Stimulated activated CD8-positive, alpha-beta memory T cell treated with anti-CD3 and anti-CD28 coated beads, Interleukin-7, amount 100 ng/mL, for 1 hour (primary cell): ENCODE data around the gene ANAPC16.
"Not testable (repeated sequence)": the region's sequence is repeated elsewhere in the genome, so short reads cannot be mapped to it uniquely, and the experiment has no call there.

Source experiments
- DNase-seq, 2 donors: peaks; one replicate each; pipeline ENCODE4 v3.0.0-alpha.2; 2020; ENCODE audit warnings: low read depth in 2 of 2

Gene ANAPC16

DNA sequence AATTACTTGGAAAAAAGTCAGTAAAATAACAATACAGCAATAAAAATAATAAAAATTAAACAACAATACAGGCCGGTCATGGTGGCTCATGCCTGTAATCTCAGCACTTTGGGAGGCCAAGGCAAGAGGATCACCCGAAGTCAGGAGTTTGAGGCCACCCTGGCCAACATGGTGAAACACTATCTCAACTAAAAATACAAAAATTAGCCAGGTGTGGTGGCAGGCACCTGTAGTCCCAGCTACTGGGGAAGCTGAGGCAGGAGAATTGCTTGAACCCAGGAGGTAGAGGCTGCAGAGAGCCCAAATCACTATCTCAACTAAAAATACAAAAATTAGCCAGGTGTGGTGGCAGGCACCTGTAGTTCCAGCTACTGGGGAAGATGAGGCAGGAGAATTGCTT, 4.0 kb upstream of the ANAPC16 start:
- not testable (repeated sequence) for DNase-seq

DNA sequence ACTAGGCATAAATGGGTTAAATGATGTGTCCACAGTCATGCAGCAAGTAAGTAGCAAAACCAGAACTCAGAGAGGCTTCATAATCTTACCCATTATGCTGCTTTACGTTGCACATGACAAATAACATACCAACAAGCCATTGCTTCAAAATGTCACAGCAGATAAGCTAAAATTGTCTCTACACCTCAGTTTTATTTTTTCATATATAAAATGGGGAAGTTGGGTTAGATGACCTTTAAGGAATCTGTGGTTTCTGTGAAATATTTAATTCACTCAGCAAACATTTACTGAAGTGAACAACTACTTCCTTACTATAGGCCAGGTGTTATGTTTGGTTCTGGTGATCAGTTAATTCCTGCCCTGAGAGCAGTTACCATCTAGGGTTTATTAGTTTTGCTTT, 2.5 kb downstream of the ANAPC16 start:
- no peak for DNase-seq

DNA sequence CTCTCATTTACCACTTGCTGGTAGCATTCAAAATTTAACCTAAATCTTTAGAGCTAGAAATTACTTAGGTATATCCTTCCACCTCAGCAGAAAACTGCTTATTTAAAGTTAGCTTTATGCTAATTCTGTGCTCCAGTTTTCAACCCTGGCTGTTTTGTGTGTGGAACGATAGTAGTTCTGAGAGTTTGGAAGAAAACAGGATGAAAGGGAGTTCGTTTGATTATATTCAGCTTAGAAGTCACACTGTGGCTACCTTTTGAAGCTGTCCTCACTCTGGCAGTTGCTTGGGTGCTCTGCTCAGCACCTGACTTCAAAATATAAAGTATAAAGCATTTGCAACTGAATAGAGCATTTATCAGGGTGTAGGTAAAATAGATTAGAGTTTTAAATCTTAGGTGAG, 2.9 kb downstream of the ANAPC16 start:
- no peak for DNase-seq

DNA sequence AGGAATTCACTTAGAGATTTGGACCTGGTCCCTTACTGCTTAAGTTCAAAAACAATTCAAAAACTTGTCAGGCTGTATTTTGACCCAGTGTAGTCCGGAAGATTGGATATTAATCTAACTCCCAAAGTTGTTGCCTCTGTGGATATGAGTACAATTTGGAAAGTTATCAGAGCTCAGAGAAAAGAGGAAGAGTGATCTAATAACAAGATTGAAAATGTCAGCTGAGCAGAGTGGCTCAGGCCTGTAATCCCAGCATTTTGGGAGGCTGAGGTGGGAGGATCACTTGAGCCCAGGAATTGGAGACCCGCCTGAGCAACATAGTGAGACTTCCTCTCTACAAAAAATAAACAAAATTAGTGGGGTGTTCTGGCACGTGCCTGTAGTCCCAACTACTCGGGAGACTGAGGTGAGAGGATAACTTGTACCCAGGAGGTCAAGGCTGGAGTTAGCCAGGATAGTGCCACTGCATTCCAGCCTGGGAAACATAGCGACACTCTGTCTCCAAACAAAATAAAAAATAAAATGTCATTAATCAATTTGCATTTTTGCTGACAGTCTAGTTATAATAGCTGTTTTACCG, 3.5 kb downstream of the ANAPC16 start:
- DNase-seq = no peak

DNA sequence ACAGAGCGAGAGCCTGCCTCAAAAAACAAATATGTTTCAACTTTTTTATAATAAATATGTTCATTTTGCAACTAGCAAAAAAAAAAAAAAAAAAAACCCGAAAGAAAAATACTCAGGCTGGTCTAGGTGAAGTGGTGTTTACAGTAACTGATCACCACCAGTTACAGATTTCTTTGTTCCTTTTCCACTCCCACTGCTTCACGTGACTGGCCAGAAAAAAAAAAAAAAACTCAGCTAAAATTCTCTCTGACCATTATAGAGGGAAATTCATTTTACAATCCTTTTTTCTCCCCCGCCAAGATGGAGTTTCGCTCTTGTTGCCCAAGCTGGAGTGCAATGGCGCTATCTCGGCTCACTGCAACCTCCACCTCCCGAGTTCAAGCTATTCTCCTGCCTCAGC, 4.8 kb downstream of the ANAPC16 start:
- DNase-seq = no peak

DNA sequence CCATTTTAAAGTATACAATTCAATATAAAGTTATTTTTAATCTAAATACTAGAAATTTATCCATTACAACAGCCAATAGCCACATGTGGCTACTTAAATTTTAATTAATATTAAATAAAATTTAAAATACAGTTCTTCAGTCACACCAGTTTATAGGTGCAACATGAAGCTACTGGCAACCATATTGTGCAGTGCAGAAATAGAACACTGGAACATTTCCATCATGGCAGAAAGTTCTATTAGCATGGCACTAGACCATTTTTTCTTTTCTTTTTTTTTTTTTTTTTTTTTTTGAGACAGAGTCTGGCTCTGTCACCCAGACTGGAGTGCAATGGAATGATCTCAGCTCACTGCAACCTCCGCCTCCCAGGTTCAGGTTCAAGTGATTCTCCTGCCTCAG, 5.5 kb downstream of the ANAPC16 start:
- no peak for DNase-seq

DNA sequence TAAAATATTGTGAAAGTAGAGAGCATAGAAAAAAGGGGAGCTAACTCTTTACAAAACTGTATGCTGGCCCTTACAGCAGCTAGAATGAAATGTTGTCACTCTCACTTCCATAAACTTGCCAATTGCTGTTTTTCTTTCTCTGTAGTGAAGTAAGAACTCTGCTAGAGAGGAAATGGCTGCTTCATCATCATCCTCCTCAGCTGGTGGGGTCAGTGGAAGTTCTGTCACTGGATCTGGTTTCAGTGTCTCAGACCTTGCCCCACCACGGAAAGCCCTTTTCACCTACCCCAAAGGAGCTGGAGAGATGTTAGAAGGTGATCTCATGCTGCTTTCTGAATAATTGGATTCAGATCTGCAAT, 7.9 kb downstream of the ANAPC16 start:
- no peak for DNase-seq

DNA sequence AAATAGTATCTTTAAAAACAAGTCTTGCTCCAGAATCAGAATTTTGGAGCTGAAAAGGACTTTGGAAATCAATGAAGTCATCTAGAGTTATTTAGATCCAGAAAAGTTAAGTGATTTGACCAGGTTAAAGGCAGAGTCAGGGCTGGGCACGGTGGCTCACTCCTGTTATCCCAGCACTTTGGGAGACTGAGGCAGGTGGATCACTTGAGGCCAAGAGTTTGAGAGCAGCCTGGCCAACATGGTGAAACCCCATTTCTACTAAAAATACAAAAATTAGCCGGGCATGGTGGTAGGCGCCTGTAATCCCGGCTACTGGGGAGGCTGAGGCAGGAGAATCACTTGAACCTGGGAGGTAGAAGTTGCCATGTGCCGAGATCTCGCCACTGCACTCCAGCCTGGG, 8.4 kb downstream of the ANAPC16 start:
- not testable (repeated sequence) for DNase-seq

DNA sequence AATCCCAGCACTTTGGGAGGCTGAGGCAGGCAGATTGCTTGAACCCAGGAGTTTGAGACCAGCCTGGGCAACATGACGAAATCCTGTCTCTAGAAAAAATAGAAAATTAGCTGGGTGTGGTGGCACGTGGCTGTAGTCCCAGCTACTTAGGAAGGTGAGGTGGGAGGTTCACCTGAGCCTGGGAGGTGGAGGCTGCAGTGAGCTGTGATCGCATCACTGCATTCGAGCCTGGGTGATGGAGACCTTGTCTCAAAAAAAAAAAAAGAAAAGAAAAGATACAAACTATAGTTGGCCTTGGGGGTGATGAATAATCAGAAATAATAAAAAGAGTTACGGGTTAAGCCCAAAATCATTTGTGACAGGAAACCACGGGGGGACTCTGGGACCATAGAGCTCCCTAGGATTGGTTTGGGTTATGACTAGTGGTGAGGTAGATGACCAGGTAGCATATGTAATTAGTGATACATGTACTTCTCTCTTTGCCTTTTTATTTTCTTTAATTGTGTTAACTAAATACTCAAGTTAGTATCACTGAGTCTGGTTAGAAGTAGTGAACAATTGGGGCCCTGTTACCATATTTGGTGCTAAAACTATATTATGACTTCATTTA, 10.7 kb downstream of the ANAPC16 start:
- DNase-seq = no peak

DNA sequence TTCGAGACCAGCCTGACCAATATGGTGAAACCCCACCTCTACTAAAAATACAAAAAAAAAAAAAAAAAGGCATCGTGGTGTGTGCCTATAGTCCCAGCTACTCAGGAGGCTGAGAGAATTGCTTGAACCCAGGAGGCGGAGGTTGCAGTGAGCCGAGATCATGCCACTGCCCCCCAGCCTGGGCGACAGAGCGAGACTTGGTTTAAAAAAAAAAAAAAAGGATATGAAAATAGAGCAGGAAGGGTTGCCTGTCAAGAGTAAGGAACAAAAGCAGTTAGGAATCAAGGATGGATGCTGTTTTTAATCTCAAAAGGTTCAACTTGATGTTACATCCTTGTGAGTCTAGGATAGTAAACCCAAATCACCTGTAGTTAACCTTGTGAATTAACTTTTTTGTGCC, 12.0 kb downstream of the ANAPC16 start:
- no peak for DNase-seq

DNA sequence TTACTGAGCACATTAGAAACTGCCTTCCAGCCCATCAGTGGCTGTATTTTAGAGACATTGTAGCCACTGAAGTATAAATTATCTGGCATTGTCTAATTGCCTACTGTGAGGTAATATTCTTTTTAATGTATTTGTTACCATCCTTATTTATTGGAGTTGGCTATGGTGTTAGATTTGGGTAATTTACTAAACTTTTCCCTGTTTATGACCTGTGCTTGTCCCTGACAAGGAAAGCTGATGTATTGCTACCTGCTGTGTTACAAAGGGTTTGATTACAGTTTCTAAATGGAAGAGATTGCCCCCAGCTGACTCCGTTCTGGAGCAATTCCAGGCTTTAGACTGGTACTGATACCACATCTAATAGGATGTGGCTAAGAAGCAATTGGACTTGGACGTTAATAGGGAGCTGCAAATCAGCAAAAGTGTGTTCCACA, 12.5 kb downstream of the ANAPC16 start:
- DNase-seq = no peak

DNA sequence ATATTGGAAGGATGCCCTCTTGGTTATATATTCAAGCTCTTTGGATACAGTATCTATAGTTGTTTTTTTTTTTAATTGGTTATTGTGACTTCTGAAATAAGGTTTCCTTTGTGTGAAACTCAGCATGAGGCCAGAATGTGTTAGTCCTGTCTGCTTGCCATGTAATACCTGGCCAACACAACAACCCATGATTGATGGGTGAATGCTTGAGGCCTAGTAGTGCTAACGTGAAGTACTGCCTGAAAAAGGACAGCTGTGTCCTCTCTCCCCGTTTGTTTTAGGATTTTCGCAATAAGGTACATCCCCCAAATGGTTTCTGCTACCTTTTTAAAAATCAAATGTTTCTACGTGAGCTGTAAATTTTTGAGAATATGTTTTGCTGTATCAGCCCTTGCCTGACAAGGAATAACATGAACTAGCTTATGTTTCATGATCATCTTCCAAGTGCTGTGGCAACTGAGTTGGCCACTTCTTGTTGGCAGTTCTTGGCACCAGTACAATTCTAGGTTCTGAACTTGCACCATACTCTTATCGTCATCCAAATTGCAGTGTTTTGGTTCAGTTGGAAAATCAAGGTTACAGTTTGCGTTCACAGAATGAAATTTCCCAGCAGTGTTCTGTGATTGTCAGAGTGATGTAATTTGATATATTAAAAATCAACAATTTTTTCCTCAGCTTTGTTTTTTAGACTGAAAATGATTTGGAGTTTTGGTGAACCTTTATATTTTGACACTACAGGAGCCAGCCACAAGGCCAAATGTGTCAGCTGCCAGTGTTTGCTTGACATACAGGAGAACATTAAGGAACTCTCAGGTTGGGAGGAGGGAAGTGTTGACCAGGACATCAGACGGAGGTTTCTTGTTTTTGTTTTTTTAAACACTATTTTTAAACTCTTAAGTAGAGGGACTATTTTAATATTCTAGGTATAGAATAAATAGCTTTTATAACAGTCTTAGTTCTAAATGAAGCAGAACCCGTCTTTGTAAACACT, 13.7 kb downstream of the ANAPC16 start:
- no peak for DNase-seq

DNA sequence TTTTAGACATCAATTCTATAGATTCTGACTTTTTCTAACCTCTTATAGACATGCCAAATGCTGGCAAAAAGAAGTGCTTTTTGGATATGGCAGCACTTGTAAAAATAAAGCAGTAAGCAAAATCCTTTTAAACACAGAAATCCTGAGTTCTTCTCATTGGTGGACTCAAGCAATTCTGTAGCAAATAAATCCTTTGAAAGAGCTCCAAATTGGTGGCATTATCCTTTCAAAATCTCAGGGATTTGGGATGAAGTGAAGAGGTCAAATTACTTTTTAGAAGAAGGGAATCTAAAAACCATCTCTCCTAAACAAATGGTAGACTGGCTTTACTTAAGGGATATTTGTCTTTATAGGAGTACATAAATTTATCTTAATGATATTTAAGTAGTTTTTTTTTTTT, 17.8 kb downstream of the ANAPC16 start:
- DNase-seq = no peak

DNA sequence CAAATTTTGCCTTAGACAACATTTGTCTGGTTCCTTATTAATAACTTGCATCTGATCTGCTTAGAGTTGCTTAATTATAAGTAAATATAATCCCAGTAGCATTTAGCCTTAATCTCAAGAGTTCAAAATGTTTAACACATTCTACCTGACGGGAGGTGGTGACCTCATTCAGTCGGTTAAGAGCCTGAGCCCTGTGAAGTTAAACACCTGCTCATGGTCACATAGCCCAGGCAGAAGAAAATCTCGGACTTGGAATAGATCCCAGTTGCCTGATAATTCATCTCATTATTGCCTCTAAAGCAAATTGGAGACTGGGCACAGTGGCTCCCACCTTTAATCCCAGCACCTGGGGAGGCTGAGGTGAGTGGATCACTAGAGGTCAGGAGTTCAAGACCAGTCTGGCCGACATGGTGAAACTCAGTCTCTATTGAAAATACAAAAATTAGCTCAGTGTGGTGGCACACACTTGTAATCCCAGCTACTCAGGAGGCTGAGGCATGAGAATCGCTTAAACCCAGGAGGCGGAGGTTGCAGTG, 18.8 kb downstream of the ANAPC16 start:
- DNase-seq = no peak

DNA sequence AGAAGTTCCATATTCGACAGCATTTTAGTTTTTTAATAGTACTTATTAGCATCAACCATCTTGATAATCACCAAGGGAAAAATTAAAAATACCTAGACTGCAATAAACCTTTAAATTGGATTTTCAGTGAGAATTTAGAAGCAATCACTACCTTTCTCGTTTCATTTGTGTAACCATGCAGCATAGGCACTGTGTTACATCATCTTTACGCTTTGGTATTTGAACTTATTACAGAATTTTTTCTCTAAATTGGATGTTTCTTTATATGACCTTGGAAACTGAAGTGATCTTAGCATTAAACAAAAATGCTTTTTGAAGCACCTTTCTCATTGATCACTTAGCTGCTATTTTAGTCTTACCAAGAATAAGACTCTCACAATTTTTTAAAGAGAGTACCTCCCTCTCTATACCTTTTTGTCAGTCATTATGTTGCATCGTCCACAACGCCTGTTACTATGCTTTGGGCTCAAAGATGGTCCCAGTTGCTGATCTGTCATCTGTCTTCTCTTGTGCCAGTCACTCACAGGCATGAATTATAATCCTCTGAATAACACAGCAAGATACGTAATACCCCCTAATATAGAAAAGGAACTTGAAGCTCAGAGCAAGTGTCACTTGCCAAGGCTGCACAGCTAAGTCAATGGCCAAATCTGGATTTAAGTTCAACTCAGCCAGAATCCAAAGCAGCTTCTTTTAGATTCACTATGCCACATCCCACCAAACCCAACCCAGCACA, 19.9 kb downstream of the ANAPC16 start:
- DNase-seq = no peak

DNA sequence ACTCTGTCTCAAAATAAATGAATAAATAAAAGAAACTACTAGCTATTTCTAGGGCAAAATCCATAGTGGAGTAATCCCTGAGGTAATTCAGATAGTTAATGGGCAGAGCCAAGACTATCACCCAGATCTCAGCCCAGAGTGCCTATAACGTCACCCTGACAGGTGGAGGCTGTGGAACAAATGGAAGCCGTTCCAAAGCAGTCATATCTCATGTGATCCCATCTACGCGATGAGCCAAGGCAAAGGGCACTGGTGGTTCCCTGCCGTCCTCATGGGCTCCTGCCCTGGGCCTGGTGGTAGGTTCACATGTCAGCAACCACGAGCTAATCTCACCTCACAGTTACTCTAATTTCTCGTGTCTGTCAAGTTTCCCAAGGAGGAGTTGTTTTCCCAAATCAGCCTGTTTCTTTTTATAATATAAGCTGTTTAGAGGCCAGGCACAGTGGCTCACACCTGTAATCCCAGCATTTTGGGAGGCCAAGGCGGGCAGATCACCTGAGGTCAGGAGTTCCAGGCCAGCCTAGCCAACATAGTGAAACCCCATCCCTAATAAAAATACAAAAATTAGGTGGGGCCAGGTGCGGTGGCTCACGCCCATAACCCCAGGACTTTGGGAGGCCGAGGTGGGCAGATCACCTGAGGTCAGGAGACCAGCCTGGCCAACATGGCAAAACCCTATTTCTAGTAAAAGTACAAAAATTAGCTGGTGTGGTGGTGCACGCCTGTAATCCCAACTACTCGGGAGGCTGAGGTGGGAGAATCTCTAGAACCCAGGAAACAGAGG, 22.8 kb downstream of the ANAPC16 start:
- DNase-seq = no peak

DNA sequence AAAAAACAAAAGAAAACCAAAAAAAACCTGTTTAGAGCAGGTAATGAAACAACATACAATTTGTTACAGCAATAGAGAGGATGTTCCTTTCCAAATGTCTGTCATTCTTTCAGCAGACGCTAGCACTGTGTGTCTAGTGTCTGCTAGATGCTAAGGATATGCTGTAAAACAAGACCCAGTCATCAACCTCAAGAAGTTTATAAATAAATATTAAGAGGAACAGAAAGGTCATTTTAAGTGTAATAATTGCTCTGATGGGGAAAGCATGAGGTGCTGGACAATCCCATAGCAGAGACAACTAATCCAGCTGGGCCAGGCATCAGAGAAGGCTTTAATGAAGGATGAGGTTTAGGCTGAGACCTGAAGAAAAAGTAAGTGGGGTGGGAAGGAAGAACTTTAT, 23.6 kb downstream of the ANAPC16 start:
- no peak for DNase-seq

DNA sequence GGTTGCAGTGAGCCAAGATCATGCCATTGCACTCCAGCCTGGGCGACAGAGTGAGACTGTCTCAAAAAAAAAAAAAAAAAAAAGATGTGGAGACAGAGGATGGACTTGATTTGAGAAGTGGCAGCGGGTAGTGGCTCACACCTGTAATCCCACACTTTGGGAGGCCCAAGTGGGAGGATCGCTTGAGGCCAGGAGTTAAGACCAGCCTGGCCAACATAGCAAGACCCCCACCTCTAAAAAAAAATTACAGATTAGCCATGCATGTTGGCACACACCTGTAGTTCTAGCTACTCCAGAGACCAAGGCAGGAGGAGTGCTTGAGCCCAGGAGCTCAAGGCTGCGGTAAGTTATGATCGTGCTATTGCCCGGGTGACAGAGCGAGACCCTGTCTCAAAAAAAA, 24.6 kb downstream of the ANAPC16 start:
- no peak for DNase-seq

DNA sequence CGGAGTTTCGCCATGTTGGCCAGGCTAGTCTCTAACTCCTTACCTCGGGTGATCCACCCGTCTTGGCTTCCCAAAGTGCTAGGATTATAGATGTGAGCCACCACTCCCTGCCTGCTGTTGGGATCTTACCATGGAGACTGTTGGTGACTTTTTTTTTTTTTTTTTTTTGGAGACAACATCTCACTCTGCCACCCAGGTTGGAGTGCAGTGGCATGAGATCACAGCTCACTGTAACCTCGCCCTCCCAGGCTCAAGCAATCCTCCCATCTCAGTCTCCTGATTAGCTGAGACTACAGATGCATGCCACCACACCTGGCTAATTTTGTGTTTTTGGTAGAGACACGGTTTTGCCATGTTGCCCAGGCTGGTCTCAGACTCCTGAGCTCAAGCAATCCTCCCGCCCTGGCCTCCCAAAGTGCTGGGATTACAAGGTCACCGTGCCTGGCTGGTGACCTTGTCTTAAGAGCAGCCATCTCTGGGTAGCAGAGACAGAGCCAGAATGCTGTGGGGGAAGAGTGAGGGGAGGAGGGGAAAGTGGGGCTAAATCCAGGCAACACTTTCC, 26.0 kb downstream of the ANAPC16 start:
- no peak for DNase-seq

DNA sequence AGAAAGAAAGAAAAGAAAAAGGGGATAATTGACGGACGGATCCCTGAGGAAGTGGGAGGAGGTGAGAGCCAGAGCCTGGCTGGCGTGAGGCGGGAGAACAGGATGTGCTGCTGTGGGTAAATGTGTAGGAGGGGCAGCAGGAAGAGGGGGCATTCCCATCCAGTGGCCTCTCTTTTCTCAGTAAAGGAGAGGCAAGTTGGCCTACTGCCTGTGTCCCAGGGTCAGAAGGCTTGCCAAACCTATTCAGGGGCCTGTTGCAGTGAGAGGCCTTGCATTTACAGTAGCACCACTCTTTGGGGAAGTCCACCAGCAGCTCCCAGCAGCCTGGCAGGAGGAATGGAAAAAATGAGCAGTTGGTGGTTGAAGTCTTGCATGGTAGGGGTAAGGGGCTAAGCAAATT, 26.9 kb downstream of the ANAPC16 start:
- no peak for DNase-seq
